Left ventricle myocardium inferior (tissue), 1 donor: ENCODE results near the gene MYH11. TPM values are rescaled to one million over a fixed set of nuclear protein-coding genes. Genes with fewer than 3 reads are reported as not detected.

Experiments
- DNase-seq: peaks from one replicate; pipeline ENCODE4 v3.0.0-alpha.2; 2020
- H3K27ac ChIP-seq: fragments of 200-600 bp; replicated peaks from 2 replicates; pipeline ENCODE4 v1.8.0; 2021
- H3K27me3 ChIP-seq: fragments of 200-600 bp; 2 replicates; pipeline ENCODE4 v1.8.0; 2021; ENCODE audit warnings: low read depth
- H3K36me3 ChIP-seq: fragments of 200-600 bp; 2 replicates; pipeline ENCODE4 v1.8.0; 2021
- H3K4me1 ChIP-seq: fragments of 200-600 bp; 2 replicates; pipeline ENCODE4 v1.8.0; 2021
- H3K4me3 ChIP-seq: fragments of 200-600 bp; 2 replicates; pipeline ENCODE4 v1.8.0; 2021; ENCODE audit warnings: mild to moderate bottlenecking, moderate library complexity
- H3K9me3 ChIP-seq: fragments of 200-600 bp; replicated peaks from 2 replicates; pipeline ENCODE4 v1.8.0; 2021
- CTCF ChIP-seq: fragments of 200-600 bp; IDR thresholded peaks from 2 replicates; pipeline ENCODE4 v1.8.0; 2021; ENCODE audit warnings: antibody characterized with exemption, mild to moderate bottlenecking, borderline replicate concordance
- intact Hi-C: fragments of 100-400 bp; cut with micrococcal nuclease; formaldehyde crosslinking; loops from one replicate; pipeline ENCODE4 v1.11.0; 2022
- total RNA-seq: library from RNA; stranded (reverse); fragmentation: NEBNext Ultra II Directional; extraction: Animal tissue kit (Norgen Biotek cat#: 25700); gene quantifications from one replicate; pipeline ENCODE4 v1.2.1, GENCODE V29; 2021
- donor health status: DM: no; HTN: yes; CAD: no; lungs with severe emphysema.

Gene MYH11
- total RNA-seq, 1 donor from 2014 or later = 15.6 TPM

- no peak for DNase-seq
- H3K4me3 ChIP-seq = no peak overlapping the region
- no peaks in the 10 kb centered on the region for H3K4me1 ChIP-seq
- no peaks in the 10 kb centered on the region for H3K9me3 ChIP-seq
- intact Hi-C loops = no loop called here
- no peak for TF ChIP-seq CTCF
- no peak overlapping the region for H3K27ac ChIP-seq
- no peaks in the 10 kb centered on the region for H3K27me3 ChIP-seq
- peaks cover 87% of the 10 kb centered on the region for H3K36me3 ChIP-seq
Observed at GRCh38 chr16:15689290-15689689, 167.5 kb downstream of the MYH11 start.

DNA sequence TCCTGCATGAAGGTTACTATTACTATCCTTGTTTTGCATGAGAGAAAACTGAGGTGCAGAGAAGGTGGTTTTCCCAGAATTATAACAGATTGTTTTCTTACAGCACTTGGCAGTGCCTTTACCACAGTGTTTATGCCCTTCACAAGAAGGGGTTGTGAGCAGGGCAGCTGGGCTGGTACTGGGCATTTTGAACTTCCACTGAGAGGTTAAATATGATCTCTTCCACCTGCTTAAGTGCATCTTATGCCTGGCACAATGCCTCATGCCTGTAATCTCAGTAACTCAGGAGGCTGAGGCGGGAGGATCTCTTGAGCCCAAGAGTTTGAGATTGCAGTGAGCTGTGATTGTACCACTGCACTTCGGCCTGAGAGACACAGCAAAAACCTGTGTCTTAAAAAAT is 170.5 kb downstream of the MYH11 start:
- Histone ChIP-seq H3K36me3 (peaks cover 71% of the 10 kb centered on the region), H3K27me3 (no peaks in the 10 kb centered on the region), H3K4me1 (no peaks in the 10 kb centered on the region), H3K9me3 (no peaks in the 10 kb centered on the region), H3K4me3 (no peak overlapping the region), H3K27ac (no peak overlapping the region)
- intact Hi-C loops = no loop called here
- DNase-seq = no peak
- TF ChIP-seq CTCF = no peak

- TF ChIP-seq CTCF = peak; percentile 34
- H3K27me3 ChIP-seq = no peaks in the 10 kb centered on the region
- H3K4me1 ChIP-seq = no peaks in the 10 kb centered on the region
- H3K9me3 ChIP-seq = no peaks in the 10 kb centered on the region
- H3K36me3 ChIP-seq = peaks cover 69% of the 10 kb centered on the region
- DNase-seq = no peak
- no peak overlapping the region for H3K4me3 ChIP-seq
- intact Hi-C loops = no loop called here
- no peak overlapping the region for H3K27ac ChIP-seq
Observed at GRCh38 chr16:15682105-15682570, 174.7 kb downstream of the MYH11 start.

DNA sequence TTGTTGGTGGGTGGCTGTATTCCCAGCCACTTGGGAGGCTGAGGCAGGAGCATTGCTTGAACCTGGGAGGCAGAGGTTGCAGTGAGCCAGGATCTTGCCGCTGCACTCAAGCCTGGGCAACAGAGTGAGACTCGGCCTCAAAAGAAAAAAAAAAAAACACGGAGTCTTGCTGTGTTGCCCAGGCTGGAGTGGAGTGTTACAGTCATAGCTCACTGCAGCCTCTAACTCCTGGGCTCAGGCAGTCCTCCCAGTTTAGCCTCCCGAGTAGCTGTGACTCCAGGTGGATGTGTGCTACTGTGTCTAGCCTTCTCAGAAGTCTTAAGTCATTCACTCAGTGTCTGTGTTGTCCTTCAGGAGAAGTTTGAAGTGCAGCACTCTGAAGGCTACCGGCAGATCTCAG is 179.4 kb downstream of the MYH11 start:
- Histone ChIP-seq H3K36me3 (peaks cover 43% of the 10 kb centered on the region), H3K27me3 (no peaks in the 10 kb centered on the region), H3K4me1 (peaks cover 22% of the 10 kb centered on the region), H3K27ac (no peak overlapping the region), H3K9me3 (no peaks in the 10 kb centered on the region), H3K4me3 (no peak overlapping the region)
- intact Hi-C loops = no loop called here
- no peak for TF ChIP-seq CTCF
- DNase-seq = no peak

GRCh38 chr16:15676506-15676905 is 180.3 kb downstream of the MYH11 start:
- peaks cover 31% of the 10 kb centered on the region for H3K4me1 ChIP-seq
- DNase-seq = no peak
- intact Hi-C loops = no loop called here
- H3K27me3 ChIP-seq = no peaks in the 10 kb centered on the region
- TF ChIP-seq CTCF = no peak
- H3K4me3 ChIP-seq = no peak overlapping the region
- H3K36me3 ChIP-seq = peaks cover 39% of the 10 kb centered on the region
- H3K9me3 ChIP-seq = no peaks in the 10 kb centered on the region
- peak overlapping the region; percentile 18 for H3K27ac ChIP-seq

DNA sequence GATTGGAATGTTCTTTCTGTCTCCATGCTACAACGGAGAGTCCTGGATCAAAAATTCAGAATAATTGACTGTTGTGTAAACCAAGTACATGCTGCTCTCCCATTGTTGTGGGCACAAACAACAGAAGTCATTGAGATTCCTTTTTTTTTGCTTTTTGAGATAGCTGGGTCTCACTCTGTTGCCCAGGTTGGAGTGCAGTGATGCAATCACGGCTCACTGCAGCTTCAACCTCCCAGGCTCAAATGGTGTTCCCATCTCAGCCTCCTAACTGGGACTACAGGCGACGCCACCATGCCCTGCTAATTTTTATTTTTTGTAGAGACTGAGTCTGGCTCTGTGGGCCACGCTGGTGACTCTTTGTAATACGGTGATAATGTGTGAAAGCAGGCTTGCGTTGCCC is 182.3 kb downstream of the MYH11 start:
- intact Hi-C loops = no loop called here
- no peak for TF ChIP-seq CTCF
- H3K4me3 ChIP-seq = no peak overlapping the region
- DNase-seq = no peak
- no peaks in the 10 kb centered on the region for H3K27me3 ChIP-seq
- no peaks in the 10 kb centered on the region for H3K9me3 ChIP-seq
- H3K36me3 ChIP-seq = peaks cover 36% of the 10 kb centered on the region
- peak overlapping the region; percentile 96 for H3K27ac ChIP-seq
- peaks cover 36% of the 10 kb centered on the region for H3K4me1 ChIP-seq
